PC-3 (cell line): Measurements from ENCODE around the gene PKNOX2. TPM values are rescaled to one million over a fixed set of nuclear protein-coding genes. Genes with fewer than 3 reads are reported as not detected.

Source experiments
- ATAC-seq: fragments of 200-7000 bp; cut with Tn5 transposase; 2 replicates; pipeline ENCODE4 v1.9.1; 2020; ENCODE audit warnings: mild to moderate bottlenecking, moderate library complexity
- BruUV-seq: library from RNA; stranded (reverse); fragments of 400-500 nt; replicated peaks from 2 replicates; lab custom pipeline; 2021; lab: Mats Ljungman, UMichigan
- CTCF ChIA-PET: fragments of 300-600 bp; sonication (Branson Sonifier 250); formaldehyde crosslinking; loops from one replicate; lab custom pipeline; 2022; ENCODE audit warnings: antibody characterized with exemption; lab: Charles Lee
- POLR2A ChIA-PET: fragments of 300-600 bp; sonication (Branson Sonifier 250); formaldehyde crosslinking; loops from one replicate; lab custom pipeline; 2022; ENCODE audit warnings: antibody characterized with exemption; ENCODE audit not compliant: unreplicated experiment; lab: Charles Lee
- DNase-seq: peaks from one replicate; pipeline ENCODE4 v3.0.0-alpha.2; 2015
- H2AFZ ChIP-seq: fragments of 300-600 bp; sonication (generic); 2 replicates; pipeline ENCODE4 v1.6.0; 2016; ENCODE audit warnings: antibody characterized with exemption, low read length
- H3F3A ChIP-seq: fragments of 300-600 bp; sonication (generic); one replicate; pipeline ENCODE4 v1.6.0; 2017; ENCODE audit warnings: antibody characterized with exemption, low read length, control low read depth, mild to moderate bottlenecking; ENCODE audit not compliant: unreplicated experiment
- H3K27ac ChIP-seq: fragments of 300-600 bp; sonication (generic); 2 replicates; pipeline ENCODE4 v1.5.1; 2016; ENCODE audit warnings: mild to moderate bottlenecking, low read length
- H3K27me3 ChIP-seq: fragments of 300-600 bp; sonication (generic); 2 replicates; pipeline ENCODE4 v1.6.1; 2016; ENCODE audit warnings: low read length, mixed read lengths
- H3K36me3 ChIP-seq: fragments of 300-600 bp; sonication (generic); 2 replicates; pipeline ENCODE4 v1.6.1; 2016; ENCODE audit warnings: low read depth, mixed run types, low read length, mixed read lengths
- H3K4me1 ChIP-seq: fragments of 300-600 bp; sonication (generic); 2 replicates; pipeline ENCODE4 v1.5.1; 2016; ENCODE audit warnings: low read length; ENCODE audit not compliant: insufficient read depth
- H3K4me2 ChIP-seq: fragments of 300-600 bp; sonication (generic); 2 replicates; pipeline ENCODE4 v1.6.0; 2016; ENCODE audit warnings: low read length
- H3K4me3 ChIP-seq: fragments of 300-600 bp; sonication (generic); 2 replicates; pipeline ENCODE4 v1.5.1; 2016; ENCODE audit warnings: mild to moderate bottlenecking, low read length, mixed read lengths
- H3K79me2 ChIP-seq: fragments of 300-600 bp; sonication (generic); 2 replicates; pipeline ENCODE4 v1.6.1; 2017; ENCODE audit warnings: low read length, mixed read lengths
- H3K9ac ChIP-seq: fragments of 300-600 bp; sonication (generic); 2 replicates; pipeline ENCODE4 v1.6.0; 2016; ENCODE audit warnings: mild to moderate bottlenecking, low read length
- H3K9me2 ChIP-seq: fragments of 300-600 bp; sonication (generic); replicated peaks from 2 replicates; pipeline ENCODE4 v1.6.1; 2016; ENCODE audit warnings: mixed run types, low read length, mixed read lengths
- H3K9me3 ChIP-seq: fragments of 300-600 bp; sonication (generic); 2 replicates; pipeline ENCODE4 v1.6.1; 2016; ENCODE audit warnings: low read length, mixed read lengths
- H4K20me1 ChIP-seq: fragments of 300-600 bp; sonication (generic); 2 replicates; pipeline ENCODE4 v1.6.1; 2016; ENCODE audit warnings: low read length, mixed read lengths
- EZH2 ChIP-seq: fragments of 300-600 bp; sonication (generic); IDR thresholded peaks from one replicate; pipeline ENCODE4 v1.6.1; 2017; ENCODE audit warnings: antibody characterized with exemption, mild to moderate bottlenecking, low read length; ENCODE audit not compliant: unreplicated experiment
- EZH2phosphoT487 ChIP-seq: fragments of 300-600 bp; sonication (generic); IDR thresholded peaks from 2 replicates; pipeline ENCODE4 v1.6.1; 2018; ENCODE audit warnings: mild to moderate bottlenecking, antibody characterized with exemption, low read length, borderline replicate concordance
- intact Hi-C: fragments of 100-400 bp; cut with micrococcal nuclease; formaldehyde crosslinking; loops from 2 replicates; pipeline ENCODE4 v1.9.0; 2023
- total RNA-seq: library from RNA; depleted of rRNA; stranded (reverse); fragments of >200 nt; gene quantifications from 2 replicates; pipeline ENCODE4 v1.2.3, GENCODE V29; 2014
- TF ChIP-seq, protein P1 (sequence below): fragments of 300-600 bp; sonication (generic); conservative IDR thresholded peaks from 2 replicates; pipeline ENCODE4 v1.5.1; 2017; ENCODE audit warnings: antibody characterized with exemption, low read depth, mild to moderate bottlenecking, low read length

PKNOX2 gene
- total RNA-seq, 1 experiment from 2014 or later, result not detected

DNA sequence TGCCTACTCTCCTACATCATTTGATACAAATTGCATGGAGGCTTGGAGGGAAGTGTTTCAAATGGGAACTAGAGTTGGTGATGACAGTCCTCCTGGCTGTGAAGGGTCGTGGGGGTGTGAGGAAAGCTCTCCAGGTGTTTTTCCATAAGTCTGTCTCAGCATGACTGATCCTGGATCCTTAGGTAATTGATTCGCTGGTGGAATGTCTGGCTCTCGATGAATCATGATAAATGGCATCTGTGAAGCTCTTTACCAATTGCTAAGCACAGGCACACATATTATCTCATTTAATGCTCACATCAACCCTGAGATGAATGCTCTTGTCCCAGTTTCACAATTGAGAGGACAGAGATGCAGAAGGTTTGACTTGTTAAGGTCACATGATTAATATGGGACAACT, 107.5 kb downstream of the PKNOX2 start:
- DNase-seq, result no peak
- no peaks in the 10 kb centered on the region for H3K9me2 ChIP-seq
- intact Hi-C loops, result no loop called here
- no peaks in the 10 kb centered on the region for H3F3A ChIP-seq
- peaks cover 100% of the 10 kb centered on the region for H3K27me3 ChIP-seq
- H3K9me3 ChIP-seq, result no peaks in the 10 kb centered on the region
- H2AFZ ChIP-seq, result no peak overlapping the region
- no peak overlapping the region for H3K27ac ChIP-seq
- H3K4me2 ChIP-seq, result no peak overlapping the region
- H3K36me3 ChIP-seq, result no peaks in the 10 kb centered on the region
- no peaks in the 10 kb centered on the region for H4K20me1 ChIP-seq
- no peaks in the 10 kb centered on the region for H3K4me1 ChIP-seq
- no peak for ATAC-seq
- H3K9ac ChIP-seq, result no peak overlapping the region
- H3K79me2 ChIP-seq, result no peaks in the 10 kb centered on the region
- ChIA-PET POLR2A (no interaction called here), CTCF (no interaction called here)
- H3K4me3 ChIP-seq, result no peak overlapping the region
- TF ChIP-seq EZH2 (no peak), EZH2phosphoT487 (no peak)
- TF ChIP-seq, protein P1, sequence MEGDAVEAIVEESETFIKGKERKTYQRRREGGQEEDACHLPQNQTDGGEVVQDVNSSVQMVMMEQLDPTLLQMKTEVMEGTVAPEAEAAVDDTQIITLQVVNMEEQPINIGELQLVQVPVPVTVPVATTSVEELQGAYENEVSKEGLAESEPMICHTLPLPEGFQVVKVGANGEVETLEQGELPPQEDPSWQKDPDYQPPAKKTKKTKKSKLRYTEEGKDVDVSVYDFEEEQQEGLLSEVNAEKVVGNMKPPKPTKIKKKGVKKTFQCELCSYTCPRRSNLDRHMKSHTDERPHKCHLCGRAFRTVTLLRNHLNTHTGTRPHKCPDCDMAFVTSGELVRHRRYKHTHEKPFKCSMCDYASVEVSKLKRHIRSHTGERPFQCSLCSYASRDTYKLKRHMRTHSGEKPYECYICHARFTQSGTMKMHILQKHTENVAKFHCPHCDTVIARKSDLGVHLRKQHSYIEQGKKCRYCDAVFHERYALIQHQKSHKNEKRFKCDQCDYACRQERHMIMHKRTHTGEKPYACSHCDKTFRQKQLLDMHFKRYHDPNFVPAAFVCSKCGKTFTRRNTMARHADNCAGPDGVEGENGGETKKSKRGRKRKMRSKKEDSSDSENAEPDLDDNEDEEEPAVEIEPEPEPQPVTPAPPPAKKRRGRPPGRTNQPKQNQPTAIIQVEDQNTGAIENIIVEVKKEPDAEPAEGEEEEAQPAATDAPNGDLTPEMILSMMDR, result no peak
- no TSS peak for BruUV-seq

DNA sequence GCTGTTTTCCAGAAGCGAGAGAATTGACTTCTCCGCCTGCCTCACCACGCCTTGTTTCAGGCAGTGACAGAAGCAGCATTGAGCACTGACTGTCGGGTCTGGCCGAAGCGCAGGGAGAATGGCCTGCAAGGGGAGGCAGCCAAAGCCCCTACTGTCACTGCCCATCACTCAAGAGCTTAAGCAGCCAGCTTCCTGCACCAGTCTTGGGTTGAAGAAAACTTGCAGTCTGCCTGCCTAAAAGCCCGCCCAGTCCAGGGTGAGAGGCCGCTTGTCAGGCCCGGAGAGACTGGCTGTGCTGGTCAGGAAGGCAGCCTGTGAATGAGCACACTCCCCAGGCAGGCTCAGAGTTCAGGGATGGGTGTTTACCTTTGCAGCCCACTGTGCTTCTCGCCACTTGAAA, 108.3 kb downstream of the PKNOX2 start:
- no TSS peak for BruUV-seq
- Histone ChIP-seq H3K27ac (no peak overlapping the region), H3K9me2 (no peaks in the 10 kb centered on the region), H3K79me2 (no peaks in the 10 kb centered on the region), H3K9me3 (no peaks in the 10 kb centered on the region), H3K4me1 (no peaks in the 10 kb centered on the region), H3K4me2 (no peak overlapping the region), H2AFZ (no peak overlapping the region), H3K4me3 (no peak overlapping the region), H3K36me3 (no peaks in the 10 kb centered on the region), H3K27me3 (peaks cover 100% of the 10 kb centered on the region), H4K20me1 (no peaks in the 10 kb centered on the region), H3F3A (no peaks in the 10 kb centered on the region), H3K9ac (no peak overlapping the region)
- CTCF ChIA-PET, result no interaction called here
- POLR2A ChIA-PET, result no interaction called here
- TF ChIP-seq EZH2 (no peak), EZH2phosphoT487 (no peak)
- TF ChIP-seq, protein P1, result no peak
- intact Hi-C loops, result no loop called here
- ATAC-seq (no peak), DNase-seq (no peak)

DNA sequence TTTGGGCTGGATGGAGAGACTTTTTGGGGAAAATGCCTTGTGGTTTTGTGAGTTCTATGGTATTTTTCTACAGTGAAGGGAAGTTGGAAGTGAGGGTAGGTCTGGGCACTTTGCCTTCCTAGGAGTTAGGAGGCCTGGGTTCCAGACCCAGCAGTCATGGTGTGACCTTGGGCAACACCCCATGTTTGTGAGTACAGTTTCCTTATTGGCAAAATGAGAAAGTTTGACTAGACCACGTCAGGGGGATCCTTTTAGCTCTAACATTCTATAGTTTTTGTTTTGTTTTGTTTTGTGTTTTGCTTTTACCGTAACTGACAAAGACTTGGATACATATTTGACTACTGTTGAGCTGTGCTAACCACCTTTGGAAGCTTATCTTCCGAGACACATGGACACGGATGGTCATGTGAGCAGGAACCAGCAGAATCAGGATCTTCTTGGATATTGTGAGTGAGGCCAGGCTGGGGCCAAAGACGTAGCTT, 109.0 kb downstream of the PKNOX2 start:
- BruUV-seq, result no TSS peak
- intact Hi-C loops, result no loop called here
- no peak for ATAC-seq

More for the DNA sequence above, 109.0 kb downstream of the PKNOX2 start:
- Histone ChIP-seq H3K27me3 (peaks cover 99% of the 10 kb centered on the region), H3K4me1 (no peaks in the 10 kb centered on the region), H4K20me1 (no peaks in the 10 kb centered on the region), H3K9me2 (no peaks in the 10 kb centered on the region), H3F3A (no peaks in the 10 kb centered on the region), H3K36me3 (no peaks in the 10 kb centered on the region), H3K9ac (no peak overlapping the region), H3K27ac (no peak overlapping the region), H3K4me2 (no peak overlapping the region), H3K79me2 (no peaks in the 10 kb centered on the region), H3K9me3 (no peaks in the 10 kb centered on the region), H2AFZ (no peak overlapping the region), H3K4me3 (no peak overlapping the region)
- no peak for DNase-seq
- ChIA-PET CTCF (no interaction called here), POLR2A (no interaction called here)
- TF ChIP-seq, protein P1, result no peak
